Upper lobe of right lung (tissue), 1 donor: ENCODE data around the gene CTNS. TPM values are rescaled to one million over a fixed set of nuclear protein-coding genes. Genes with fewer than 3 reads are reported as not detected.

Experiments
- ATAC-seq: fragments of 200-7000 bp; cut with Tn5 transposase; one replicate; pipeline ENCODE4 v1.9.1; 2020; ENCODE audit warnings: mild to moderate bottlenecking, moderate library complexity
- DNase-seq: peaks from one replicate; pipeline ENCODE4 v3.0.0-alpha.2; 2020
- H3K27ac ChIP-seq: fragments of 200-600 bp; one replicate; pipeline ENCODE4 v1.8.0; 2022
- H3K27me3 ChIP-seq: fragments of 200-600 bp; one replicate; pipeline ENCODE4 v1.8.0; 2022; ENCODE audit warnings: mild to moderate bottlenecking
- H3K36me3 ChIP-seq: fragments of 200-600 bp; one replicate; pipeline ENCODE4 v1.8.0; 2022
- H3K4me1 ChIP-seq: fragments of 200-600 bp; one replicate; pipeline ENCODE4 v1.8.0; 2022
- H3K4me3 ChIP-seq: fragments of 200-600 bp; one replicate; pipeline ENCODE4 v1.8.0; 2022; ENCODE audit warnings: mild to moderate bottlenecking
- H3K9me3 ChIP-seq: fragments of 200-600 bp; one replicate; pipeline ENCODE4 v1.8.0; 2022
- intact Hi-C: fragments of 100-400 bp; cut with DNase I; formaldehyde crosslinking; loops from one replicate; pipeline ENCODE4 v1.11.0; 2022
- total RNA-seq: library from RNA; stranded (reverse); fragmentation: NEBNext Ultra II Directional; extraction: Animal tissue kit (Norgen Biotek cat#: 25700); gene quantifications from one replicate; pipeline ENCODE4 v1.2.1, GENCODE V29; 2021
- TF ChIP-seq, protein P1 (sequence below): fragments of 200-600 bp; IDR thresholded peaks from one replicate; pipeline ENCODE4 v1.8.0; 2022; ENCODE audit warnings: antibody characterized with exemption
- donor health status: DM: no; HTN: yes; CAD: no; lungs with severe emphysema.

The CTNS gene
- total RNA-seq, 1 donor from 2014 or later, result 23.3 TPM

DNA sequence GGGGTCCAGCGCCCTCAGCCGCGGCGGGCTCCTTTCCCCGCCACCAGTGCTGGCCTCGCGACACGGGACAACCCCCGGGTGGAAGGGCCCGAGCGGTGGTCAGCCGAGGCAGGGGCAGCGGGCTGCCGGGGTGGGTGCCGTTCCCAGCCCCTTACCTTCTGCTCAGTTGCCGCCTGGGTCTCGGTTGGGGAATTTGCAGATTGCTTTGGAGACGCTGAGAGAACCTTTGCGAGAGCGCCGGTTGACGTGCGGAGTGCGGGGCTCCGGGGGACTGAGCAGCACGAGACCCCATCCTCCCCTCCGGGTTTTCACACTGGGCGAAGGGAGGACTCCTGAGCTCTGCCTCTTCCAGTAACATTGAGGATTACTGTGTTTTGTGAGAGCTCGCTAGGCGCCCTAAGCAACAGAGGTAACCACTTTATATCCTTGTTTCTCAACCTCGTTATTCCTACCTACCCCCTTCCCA is 381 bp downstream of the CTNS start:
- Histone ChIP-seq H3K27me3 (no peaks in the 10 kb centered on the region), H3K36me3 (peaks cover 4% of the 10 kb centered on the region), H3K27ac (peak overlapping the region; percentile 99), H3K9me3 (no peaks in the 10 kb centered on the region), H3K4me1 (peaks cover 22% of the 10 kb centered on the region), H3K4me3 (peak overlapping the region; percentile 91)
- intact Hi-C loops, result no loop called here
- ATAC-seq, result peak; percentile 11
- TF ChIP-seq, protein P1, sequence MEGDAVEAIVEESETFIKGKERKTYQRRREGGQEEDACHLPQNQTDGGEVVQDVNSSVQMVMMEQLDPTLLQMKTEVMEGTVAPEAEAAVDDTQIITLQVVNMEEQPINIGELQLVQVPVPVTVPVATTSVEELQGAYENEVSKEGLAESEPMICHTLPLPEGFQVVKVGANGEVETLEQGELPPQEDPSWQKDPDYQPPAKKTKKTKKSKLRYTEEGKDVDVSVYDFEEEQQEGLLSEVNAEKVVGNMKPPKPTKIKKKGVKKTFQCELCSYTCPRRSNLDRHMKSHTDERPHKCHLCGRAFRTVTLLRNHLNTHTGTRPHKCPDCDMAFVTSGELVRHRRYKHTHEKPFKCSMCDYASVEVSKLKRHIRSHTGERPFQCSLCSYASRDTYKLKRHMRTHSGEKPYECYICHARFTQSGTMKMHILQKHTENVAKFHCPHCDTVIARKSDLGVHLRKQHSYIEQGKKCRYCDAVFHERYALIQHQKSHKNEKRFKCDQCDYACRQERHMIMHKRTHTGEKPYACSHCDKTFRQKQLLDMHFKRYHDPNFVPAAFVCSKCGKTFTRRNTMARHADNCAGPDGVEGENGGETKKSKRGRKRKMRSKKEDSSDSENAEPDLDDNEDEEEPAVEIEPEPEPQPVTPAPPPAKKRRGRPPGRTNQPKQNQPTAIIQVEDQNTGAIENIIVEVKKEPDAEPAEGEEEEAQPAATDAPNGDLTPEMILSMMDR, result no peak
- no peak for DNase-seq

DNA sequence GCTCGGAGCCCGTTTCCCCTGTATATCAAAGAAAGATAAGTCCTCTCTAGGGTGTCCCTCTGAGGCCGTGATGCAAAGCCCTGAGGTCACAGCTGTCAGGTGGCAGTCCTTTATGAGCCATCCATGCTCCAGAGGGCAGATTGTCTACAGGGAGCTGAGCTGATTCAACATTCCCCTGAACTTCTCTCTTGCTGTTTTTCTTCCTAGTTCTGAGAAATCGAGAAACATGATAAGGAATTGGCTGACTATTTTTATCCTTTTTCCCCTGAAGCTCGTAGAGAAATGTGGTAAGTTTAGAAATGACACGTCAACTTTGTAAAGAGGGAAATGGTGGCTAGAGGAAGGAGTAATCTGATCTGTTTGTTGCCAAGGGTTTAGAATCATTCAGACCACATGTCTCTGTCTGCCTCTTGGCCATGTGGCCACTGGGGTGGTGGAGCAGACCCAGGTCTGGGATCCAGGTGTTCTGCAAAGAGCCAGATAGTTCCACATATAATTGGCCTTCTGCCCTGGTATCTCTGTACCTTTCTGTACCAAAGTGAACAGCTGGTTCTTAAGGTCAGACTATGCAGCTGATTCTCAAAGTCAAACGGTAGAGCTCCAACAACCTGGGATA is 3.5 kb downstream of the CTNS start:
- Histone ChIP-seq H3K9me3 (no peaks in the 10 kb centered on the region), H3K36me3 (peaks cover 14% of the 10 kb centered on the region), H3K4me3 (no peak overlapping the region), H3K4me1 (peaks cover 14% of the 10 kb centered on the region), H3K27me3 (no peaks in the 10 kb centered on the region), H3K27ac (peak overlapping the region; percentile 18)
- TF ChIP-seq, protein P1, result no peak
- ATAC-seq, result no peak
- no peak for DNase-seq
- intact Hi-C loops, result no loop called here

DNA sequence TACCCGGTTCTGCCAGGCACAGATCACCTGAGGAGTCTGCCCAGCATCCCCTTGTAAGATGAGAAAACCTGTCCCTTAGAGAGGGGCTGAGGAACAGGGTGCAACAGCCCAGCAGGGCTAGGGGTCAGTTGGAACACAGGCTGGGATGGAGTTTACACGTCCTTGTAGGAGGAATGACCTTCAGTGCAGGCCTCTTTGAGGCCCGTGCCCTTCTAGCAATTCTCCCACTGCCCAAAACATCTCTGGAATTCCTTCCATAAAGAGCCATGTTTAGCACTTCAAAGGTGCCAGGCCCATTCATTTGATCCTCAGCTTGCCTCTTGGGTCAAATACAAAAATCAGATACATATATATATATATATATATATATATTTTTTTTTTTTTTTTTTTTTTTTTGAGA is 4.5 kb downstream of the CTNS start:
- Histone ChIP-seq H3K9me3 (no peaks in the 10 kb centered on the region), H3K4me3 (no peak overlapping the region), H3K36me3 (peaks cover 19% of the 10 kb centered on the region), H3K27ac (peak overlapping the region; percentile 18), H3K27me3 (no peaks in the 10 kb centered on the region), H3K4me1 (peaks cover 10% of the 10 kb centered on the region)
- no peak for ATAC-seq
- TF ChIP-seq, protein P1, result no peak
- no peak for DNase-seq
- intact Hi-C loops, result no loop called here

DNA sequence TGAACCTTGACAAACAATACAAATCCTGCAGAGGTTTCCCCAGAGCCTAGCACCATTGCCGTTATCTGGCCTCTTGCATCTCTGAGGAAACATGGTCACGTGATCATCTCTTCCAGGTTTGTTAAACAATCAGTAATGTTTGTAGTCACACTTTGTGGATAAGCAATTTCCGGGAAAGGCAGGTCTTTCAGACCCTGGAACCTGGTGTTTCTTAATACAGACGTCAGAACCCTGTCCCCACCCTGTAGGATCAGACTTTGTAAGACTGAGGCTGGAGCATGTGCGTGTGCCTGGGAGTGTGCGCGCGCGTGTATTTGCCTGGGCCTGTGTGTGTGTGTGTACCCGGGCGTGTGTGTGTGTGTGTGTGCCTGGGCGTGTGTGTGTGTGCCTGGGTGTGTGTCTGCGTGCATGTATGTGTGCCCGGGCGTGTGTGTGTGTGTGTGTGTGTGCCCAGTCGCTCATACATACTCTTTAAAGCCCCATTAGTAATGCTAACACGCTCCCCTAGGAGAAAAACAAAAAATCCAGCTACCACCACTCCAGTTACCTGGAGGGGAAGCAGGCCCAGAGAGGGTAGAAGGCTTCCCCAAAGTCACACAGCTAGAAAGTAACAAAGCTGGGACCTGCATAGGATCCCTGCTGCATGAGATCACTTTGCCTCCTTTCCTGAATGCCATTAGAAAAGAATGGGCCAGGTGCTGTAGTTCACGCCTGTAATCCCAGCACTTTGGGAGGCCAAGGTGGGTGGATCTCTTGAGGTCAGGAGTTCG is 5.3 kb downstream of the CTNS start:
- Histone ChIP-seq H3K27me3 (no peaks in the 10 kb centered on the region), H3K4me1 (peaks cover 10% of the 10 kb centered on the region), H3K4me3 (no peak overlapping the region), H3K9me3 (no peaks in the 10 kb centered on the region), H3K36me3 (peaks cover 22% of the 10 kb centered on the region), H3K27ac (no peak overlapping the region)
- intact Hi-C loops, result no loop called here
- TF ChIP-seq, protein P1, result no peak
- no peak for DNase-seq
- ATAC-seq, result no peak

DNA sequence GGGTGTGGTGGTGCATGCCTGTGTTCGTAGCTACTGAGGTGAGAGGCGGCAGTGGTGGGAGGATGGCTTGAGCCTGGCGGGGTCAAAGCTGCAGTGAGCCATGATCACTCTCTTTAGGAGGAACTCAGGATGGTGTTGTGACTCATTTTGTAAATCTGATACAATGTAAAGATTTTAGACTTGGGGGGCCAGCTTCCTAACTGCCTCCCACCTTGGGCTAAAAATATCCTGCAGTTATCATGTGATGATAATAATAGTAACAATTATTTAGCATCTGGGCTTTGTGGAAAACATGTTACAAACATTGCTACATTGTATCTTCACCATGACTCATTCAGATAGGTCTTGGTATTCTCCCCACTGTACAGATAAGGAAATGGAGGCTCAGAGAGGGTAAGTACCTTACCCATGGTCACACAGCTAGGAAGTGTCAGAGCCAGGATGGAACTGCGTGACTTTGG is 7.4 kb downstream of the CTNS start:
- ATAC-seq (peak; percentile 8), DNase-seq (no peak)
- Histone ChIP-seq H3K4me1 (no peaks in the 10 kb centered on the region), H3K4me3 (no peak overlapping the region), H3K36me3 (peaks cover 30% of the 10 kb centered on the region), H3K27ac (no peak overlapping the region), H3K27me3 (no peaks in the 10 kb centered on the region), H3K9me3 (no peaks in the 10 kb centered on the region)
- TF ChIP-seq, protein P1, result no peak
- intact Hi-C loops, result no loop called here
